Osteoblast (primary cell): ENCODE results near the gene TMCO1. TPM values are rescaled to one million over a fixed set of nuclear protein-coding genes. Genes with fewer than 3 reads are reported as not detected.
A peak's percentile ranks its signal among the peaks of the same experiment; 100 is the strongest.
"Not testable (repeated sequence)": the region's sequence is repeated elsewhere in the genome, so short reads cannot be mapped to it uniquely, and the experiment has no call there.

Experiments used
- DNase-seq: peaks from one replicate; pipeline ENCODE4 v3.0.0; 2011; ENCODE audit warnings: low spot score, mixed read lengths; ENCODE audit not compliant: insufficient read length; ENCODE audit errors: missing footprints
- H2AFZ ChIP-seq: 2 replicates; pipeline ENCODE4 v1.6.0; 2011; ENCODE audit warnings: mild to moderate bottlenecking, low read length
- H3K27ac ChIP-seq: 2 replicates; pipeline ENCODE4 v1.5.1; 2011; ENCODE audit warnings: mild to moderate bottlenecking, low read depth, low read length, moderate library complexity
- H3K27me3 ChIP-seq: 2 replicates; pipeline ENCODE4 v1.6.0; 2012; ENCODE audit warnings: mild to moderate bottlenecking, control low read depth, inconsistent platforms, low read length, moderate library complexity; ENCODE audit not compliant: insufficient read depth
- H3K36me3 ChIP-seq: 2 replicates; pipeline ENCODE4 v1.5.1; 2011; ENCODE audit warnings: mild to moderate bottlenecking, low read length, control low read depth, moderate library complexity; ENCODE audit not compliant: insufficient read depth
- H3K4me1 ChIP-seq: 2 replicates; pipeline ENCODE4 v1.5.1; 2011; ENCODE audit warnings: mild to moderate bottlenecking, low read length, control low read depth, moderate library complexity; ENCODE audit not compliant: insufficient read depth
- H3K4me2 ChIP-seq: 2 replicates; pipeline ENCODE4 v1.6.0; 2011; ENCODE audit warnings: mild to moderate bottlenecking, low read length; ENCODE audit not compliant: insufficient read depth
- H3K4me3 ChIP-seq: fragments of 200-600 bp; sonication (generic); 3 replicates; pipeline ENCODE4 v1.5.1; 2012; ENCODE audit warnings: mild to moderate bottlenecking, low read length, inconsistent platforms; ENCODE audit not compliant: insufficient read depth
- H3K79me2 ChIP-seq: 2 replicates; pipeline ENCODE4 v1.6.0; 2012; ENCODE audit warnings: mild to moderate bottlenecking, low read length, control low read depth, inconsistent platforms; ENCODE audit not compliant: insufficient read depth
- H3K9me3 ChIP-seq: 2 replicates; pipeline ENCODE4 v1.5.1; 2011; ENCODE audit warnings: low read depth, low read length, control low read depth
- H4K20me1 ChIP-seq: 2 replicates; pipeline ENCODE4 v1.6.0; 2012; ENCODE audit warnings: mild to moderate bottlenecking, low read length, control low read depth; ENCODE audit not compliant: insufficient read depth
- CTCF ChIP-seq: IDR thresholded peaks from 2 replicates; pipeline ENCODE4 v1.5.1; 2011; ENCODE audit warnings: mild to moderate bottlenecking, low read depth, low read length, moderate library complexity; ENCODE audit errors: extremely low read depth
- total RNA-seq: library from RNA; depleted of rRNA; stranded (reverse); fragments of >200 nt; gene quantifications from 2 replicates; pipeline ENCODE4 v1.2.3, GENCODE V29; 2012

The TMCO1 gene
- total RNA-seq, 1 donor = 87.6 TPM

GRCh38 chr1:165795894-165796293, 27.2 kb upstream of the TMCO1 start:
- no peak for DNase-seq
- Histone ChIP-seq H3K27ac (no peak overlapping the region), H3K4me1 (no peaks in the 10 kb centered on the region)

GRCh38 chr1:165793951-165794350, 25.3 kb upstream of the TMCO1 start:
- TF ChIP-seq CTCF = no peak

More at GRCh38 chr1:165795894-165796293, 27.2 kb upstream of the TMCO1 start:
- Histone ChIP-seq H3K9me3 (peaks cover 4% of the 10 kb centered on the region), H3K36me3 (no peaks in the 10 kb centered on the region), H3K4me3 (no peak overlapping the region), H4K20me1 (no peaks in the 10 kb centered on the region), H3K79me2 (no peaks in the 10 kb centered on the region), H3K27me3 (no peaks in the 10 kb centered on the region), H3K4me2 (no peak overlapping the region), H2AFZ (no peak overlapping the region)
- no peak for TF ChIP-seq CTCF

GRCh38 chr1:165787741-165788140, 19.1 kb upstream of the TMCO1 start:
- Histone ChIP-seq H3K79me2 (no peaks in the 10 kb centered on the region), H3K27ac (no peak overlapping the region), H3K4me3 (no peak overlapping the region), H2AFZ (no peak overlapping the region), H3K27me3 (no peaks in the 10 kb centered on the region), H3K36me3 (no peaks in the 10 kb centered on the region), H3K9me3 (no peaks in the 10 kb centered on the region), H3K4me2 (no peak overlapping the region), H4K20me1 (no peaks in the 10 kb centered on the region), H3K4me1 (no peaks in the 10 kb centered on the region)
- DNase-seq = peak; percentile 22
- no peak for TF ChIP-seq CTCF

More at GRCh38 chr1:165793951-165794350, 25.3 kb upstream of the TMCO1 start:
- Histone ChIP-seq H3K36me3 (no peaks in the 10 kb centered on the region), H3K4me1 (no peaks in the 10 kb centered on the region), H3K9me3 (no peaks in the 10 kb centered on the region), H3K4me2 (no peak overlapping the region), H2AFZ (no peak overlapping the region), H3K4me3 (no peak overlapping the region), H4K20me1 (no peaks in the 10 kb centered on the region), H3K79me2 (no peaks in the 10 kb centered on the region), H3K27ac (no peak overlapping the region), H3K27me3 (no peaks in the 10 kb centered on the region)
- DNase-seq = no peak

GRCh38 chr1:165783519-165783918, 14.9 kb upstream of the TMCO1 start:
- not testable (repeated sequence) for H3K9me3 ChIP-seq, H3K36me3 ChIP-seq, DNase-seq, H4K20me1 ChIP-seq, H3K4me1 ChIP-seq, H3K79me2 ChIP-seq, H3K27ac ChIP-seq, H3K27me3 ChIP-seq, H3K4me3 ChIP-seq, H2AFZ ChIP-seq, H3K4me2 ChIP-seq

- not testable (repeated sequence) for H4K20me1 ChIP-seq, H3K4me3 ChIP-seq, H2AFZ ChIP-seq, H3K36me3 ChIP-seq, H3K4me2 ChIP-seq, H3K9me3 ChIP-seq, H3K27me3 ChIP-seq, H3K4me1 ChIP-seq, H3K27ac ChIP-seq, DNase-seq, H3K79me2 ChIP-seq
Observed at GRCh38 chr1:165778197-165778596, 9.5 kb upstream of the TMCO1 start.
